Chondrocyte (in vitro differentiated cells): ENCODE measurements around the gene DELE1. TPM values are rescaled to one million over a fixed set of nuclear protein-coding genes. Genes with fewer than 3 reads are reported as not detected.

ENCODE experiments used
- DNase-seq: peaks from one replicate; pipeline ENCODE4 v3.0.0; 2021; ENCODE audit warnings: mixed read lengths, low spot score
- H3K27ac Mint-ChIP-seq: one replicate; pipeline ENCODE4 v1.8.0; 2021; ENCODE audit warnings: mild to moderate bottlenecking, moderate library complexity, mixed read lengths; ENCODE audit not compliant: unreplicated experiment
- H3K27me3 Mint-ChIP-seq: 2 replicates; pipeline ENCODE4 v1.8.0; 2021; ENCODE audit warnings: low read depth, mixed read lengths
- H3K36me3 Mint-ChIP-seq: 2 replicates; pipeline ENCODE4 v1.8.0; 2021; ENCODE audit warnings: low read depth, mixed read lengths
- H3K4me1 Mint-ChIP-seq: 2 replicates; pipeline ENCODE4 v1.8.0; 2021; ENCODE audit warnings: low read depth, mild to moderate bottlenecking, mixed read lengths
- H3K4me3 Mint-ChIP-seq: one replicate; pipeline ENCODE4 v1.8.0; 2021; ENCODE audit warnings: mild to moderate bottlenecking, moderate library complexity, mixed read lengths; ENCODE audit not compliant: unreplicated experiment
- H3K9me3 Mint-ChIP-seq: 2 replicates; pipeline ENCODE4 v1.8.0; 2021; ENCODE audit warnings: low read depth, mixed read lengths
- CTCF ChIP-seq: fragments of 200-600 bp; sonication (generic); IDR thresholded peaks from 2 replicates; pipeline ENCODE4 v1.5.0; 2021; ENCODE audit warnings: antibody characterized with exemption, mild to moderate bottlenecking, moderate library complexity
- total RNA-seq: library from RNA; stranded (reverse); gene quantifications from 3 replicates; pipeline ENCODE4 v1.2.1, GENCODE V29; 2021

The DELE1 gene
- total RNA-seq, 1 donor from 2014 or later = 43.8 TPM

- Mint-ChIP-seq H3K36me3 (peaks cover 34% of the 10 kb centered on the region), H3K9me3 (no peaks in the 10 kb centered on the region)
These were observed 4.4 kb downstream of the DELE1 start for GRCh38 chr5:141928051-141928450.

DNA sequence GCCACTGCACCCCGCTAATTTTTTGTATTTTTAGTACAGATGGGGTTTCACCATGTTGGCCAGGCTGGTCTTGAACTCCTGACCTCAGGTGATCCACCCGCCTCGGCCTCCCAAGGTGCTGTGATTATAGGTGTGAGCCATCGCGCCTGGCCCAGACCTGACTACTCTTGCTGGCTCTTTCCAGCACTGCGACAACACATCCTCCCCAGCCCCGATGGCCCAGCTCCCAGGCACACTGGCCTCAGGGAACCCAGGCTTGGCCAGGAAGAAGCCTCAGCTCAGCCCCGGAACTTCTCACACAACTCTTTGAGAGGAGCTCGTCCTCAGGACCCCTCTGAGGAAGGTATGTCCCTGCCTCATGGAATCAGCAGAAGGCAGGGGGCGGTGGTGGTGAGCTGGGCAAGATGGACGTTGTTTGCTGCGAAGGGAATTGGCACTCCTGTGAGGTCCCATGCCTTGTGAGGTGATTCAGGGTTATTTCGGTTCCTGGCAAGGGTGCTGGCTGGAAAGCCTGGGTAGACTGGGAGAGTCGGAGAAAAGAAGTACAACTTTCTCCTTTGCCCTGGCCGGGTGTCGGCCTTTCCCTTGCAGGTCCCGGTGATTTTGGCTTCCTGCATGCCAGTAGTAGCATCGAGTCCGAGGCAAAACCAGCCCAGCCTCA lies 5.9 kb downstream of the DELE1 start:
- Mint-ChIP-seq H3K4me1 (peaks cover 5% of the 10 kb centered on the region), H3K27me3 (no peaks in the 10 kb centered on the region), H3K36me3 (peaks cover 34% of the 10 kb centered on the region), H3K4me3 (no peak overlapping the region), H3K9me3 (no peaks in the 10 kb centered on the region), H3K27ac (no peak overlapping the region)
- no peak for TF ChIP-seq CTCF
- no peak for DNase-seq

More at GRCh38 chr5:141928051-141928450, 4.4 kb downstream of the DELE1 start:
- H3K27me3 Mint-ChIP-seq = no peaks in the 10 kb centered on the region
- TF ChIP-seq CTCF = no peak
- peaks cover 15% of the 10 kb centered on the region for H3K4me1 Mint-ChIP-seq
- no peak for DNase-seq
- H3K4me3 Mint-ChIP-seq = no peak overlapping the region
- no peak overlapping the region for H3K27ac Mint-ChIP-seq

GRCh38 chr5:141931694-141932093 lies 8.0 kb downstream of the DELE1 start:
- no peak overlapping the region for H3K27ac Mint-ChIP-seq
- H3K9me3 Mint-ChIP-seq = no peaks in the 10 kb centered on the region
- no peak for DNase-seq
- peaks cover 33% of the 10 kb centered on the region for H3K36me3 Mint-ChIP-seq
- TF ChIP-seq CTCF = no peak
- no peaks in the 10 kb centered on the region for H3K27me3 Mint-ChIP-seq
- H3K4me1 Mint-ChIP-seq = no peaks in the 10 kb centered on the region
- no peak overlapping the region for H3K4me3 Mint-ChIP-seq

DNA sequence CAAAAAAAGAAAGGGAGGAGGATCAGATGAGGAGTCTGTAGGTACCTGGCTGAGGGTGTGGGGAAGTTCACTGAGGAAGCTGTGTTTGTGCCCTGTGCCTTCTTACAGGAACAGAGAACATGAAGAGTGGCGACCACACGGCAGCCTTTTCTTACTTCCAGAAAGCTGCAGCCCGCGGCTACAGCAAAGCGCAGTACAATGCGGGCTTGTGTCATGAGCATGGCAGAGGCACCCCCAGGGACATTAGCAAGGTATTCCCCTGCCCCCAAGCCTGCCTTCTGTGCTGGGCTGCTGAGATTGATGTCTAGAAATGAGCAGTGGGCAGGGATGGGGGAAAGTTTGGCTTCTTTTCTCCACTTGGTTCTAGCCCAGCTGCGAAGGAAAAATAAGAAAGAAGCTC lies 9.5 kb downstream of the DELE1 start:
- Mint-ChIP-seq H3K27me3 (no peaks in the 10 kb centered on the region), H3K9me3 (no peaks in the 10 kb centered on the region), H3K4me1 (no peaks in the 10 kb centered on the region), H3K4me3 (no peak overlapping the region), H3K36me3 (peaks cover 27% of the 10 kb centered on the region), H3K27ac (no peak overlapping the region)
- DNase-seq = no peak
- no peak for TF ChIP-seq CTCF

GRCh38 chr5:141934099-141934844 lies 10.6 kb downstream of the DELE1 start:
- Mint-ChIP-seq H3K9me3 (no peaks in the 10 kb centered on the region), H3K36me3 (peaks cover 23% of the 10 kb centered on the region), H3K4me3 (no peak overlapping the region), H3K27ac (no peak overlapping the region), H3K27me3 (no peaks in the 10 kb centered on the region), H3K4me1 (no peaks in the 10 kb centered on the region)
- no peak for DNase-seq
- TF ChIP-seq CTCF = no peak
